ENCODE results near the gene LGALS7B. TPM values are rescaled to one million over a fixed set of nuclear protein-coding genes. Genes with fewer than 3 reads are reported as not detected.
"Not testable (repeated sequence)": the region's sequence is repeated elsewhere in the genome, so short reads cannot be mapped to it uniquely, and the experiment has no call there.

Gene LGALS7B
- total RNA-seq, 1 donor from 2014 or later: not detected

DNA sequence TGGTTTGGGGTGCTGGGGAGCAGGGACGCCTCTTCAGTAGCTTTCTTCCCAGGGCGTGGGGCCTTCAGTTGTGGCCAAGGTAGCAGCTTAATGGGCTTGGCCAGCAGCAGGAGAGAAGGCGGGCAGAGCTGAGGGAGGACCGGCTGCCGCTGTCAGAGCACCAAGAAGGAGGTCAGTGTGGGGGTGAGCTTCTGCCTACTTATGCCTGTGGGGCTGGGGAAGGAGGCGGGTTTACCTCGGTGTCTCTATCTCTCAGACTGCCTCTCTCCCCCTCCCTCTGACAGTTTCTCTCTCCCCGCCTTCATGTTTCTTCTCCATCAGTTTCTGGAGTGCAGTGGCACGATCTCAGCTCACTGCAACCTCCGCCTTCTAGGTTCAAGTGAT, 44.7 kb upstream of the LGALS7B start, which contains the start of gene CAPN12:
CAPN12 (minus strand) TSS at position 177 of the 384 bp plus-strand sequence. CDS start 309 bp downstream, outside the sequence.
- no peak for DNase-seq (ENCODE audit: low read depth)
- H3K27me3 ChIP-seq (ENCODE audit: insufficient read depth, low read length): no peaks in the 10 kb centered on the region
- Mint-ChIP-seq H3K9me3 (ENCODE audit: unreplicated experiment) (no peaks in the 10 kb centered on the region), H3K36me3 (ENCODE audit: low read depth, unreplicated experiment) (no peaks in the 10 kb centered on the region), H3K4me3 (ENCODE audit: unreplicated experiment) (no peak within 1 kb of the TSS), H3K4me1 (ENCODE audit: low read depth, unreplicated experiment) (no peaks in the 10 kb centered on the region), H3K27me3 (ENCODE audit: low read depth, unreplicated experiment) (no peaks in the 10 kb centered on the region), H3K27ac (ENCODE audit: unreplicated experiment) (no peak within 1 kb of the TSS)
- no peak within 1 kb of the TSS for H2AFZ ChIP-seq (ENCODE audit: low read depth, low read length)
- no peaks in the 10 kb centered on the region for H3K4me1 ChIP-seq (ENCODE audit: insufficient read depth, low read length)
- H3K79me2 ChIP-seq (ENCODE audit: insufficient read depth, low read length): no peaks in the 10 kb centered on the region
- no peaks in the 10 kb centered on the region for H4K20me1 ChIP-seq (ENCODE audit: insufficient read depth, low read length)
- H3K4me3 ChIP-seq (ENCODE audit: insufficient read depth, low read depth, low read length): no peak within 1 kb of the TSS
- H3K4me2 ChIP-seq (ENCODE audit: low read length): no peak within 1 kb of the TSS
- H3K27ac ChIP-seq (ENCODE audit: low read depth, low read length): no peak within 1 kb of the TSS
- H3K9me3 ChIP-seq (ENCODE audit: insufficient read depth, low read depth, low read length): no peaks in the 10 kb centered on the region
- no peak for FAIRE-seq
- no peak for TF ChIP-seq EZH2 (IDR thresholded peaks at IDR 0.05; ENCODE audit: insufficient read depth, low read length)
- TF ChIP-seq, protein P1, sequence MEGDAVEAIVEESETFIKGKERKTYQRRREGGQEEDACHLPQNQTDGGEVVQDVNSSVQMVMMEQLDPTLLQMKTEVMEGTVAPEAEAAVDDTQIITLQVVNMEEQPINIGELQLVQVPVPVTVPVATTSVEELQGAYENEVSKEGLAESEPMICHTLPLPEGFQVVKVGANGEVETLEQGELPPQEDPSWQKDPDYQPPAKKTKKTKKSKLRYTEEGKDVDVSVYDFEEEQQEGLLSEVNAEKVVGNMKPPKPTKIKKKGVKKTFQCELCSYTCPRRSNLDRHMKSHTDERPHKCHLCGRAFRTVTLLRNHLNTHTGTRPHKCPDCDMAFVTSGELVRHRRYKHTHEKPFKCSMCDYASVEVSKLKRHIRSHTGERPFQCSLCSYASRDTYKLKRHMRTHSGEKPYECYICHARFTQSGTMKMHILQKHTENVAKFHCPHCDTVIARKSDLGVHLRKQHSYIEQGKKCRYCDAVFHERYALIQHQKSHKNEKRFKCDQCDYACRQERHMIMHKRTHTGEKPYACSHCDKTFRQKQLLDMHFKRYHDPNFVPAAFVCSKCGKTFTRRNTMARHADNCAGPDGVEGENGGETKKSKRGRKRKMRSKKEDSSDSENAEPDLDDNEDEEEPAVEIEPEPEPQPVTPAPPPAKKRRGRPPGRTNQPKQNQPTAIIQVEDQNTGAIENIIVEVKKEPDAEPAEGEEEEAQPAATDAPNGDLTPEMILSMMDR (IDR thresholded peaks at IDR 0.05; ENCODE audit: insufficient read depth, low read depth, low read length): no peak
- H3K9ac ChIP-seq (ENCODE audit: low read length): no peak within 1 kb of the TSS
- no peaks in the 10 kb centered on the region for H3K36me3 ChIP-seq (ENCODE audit: insufficient read depth, low read length)

DNA sequence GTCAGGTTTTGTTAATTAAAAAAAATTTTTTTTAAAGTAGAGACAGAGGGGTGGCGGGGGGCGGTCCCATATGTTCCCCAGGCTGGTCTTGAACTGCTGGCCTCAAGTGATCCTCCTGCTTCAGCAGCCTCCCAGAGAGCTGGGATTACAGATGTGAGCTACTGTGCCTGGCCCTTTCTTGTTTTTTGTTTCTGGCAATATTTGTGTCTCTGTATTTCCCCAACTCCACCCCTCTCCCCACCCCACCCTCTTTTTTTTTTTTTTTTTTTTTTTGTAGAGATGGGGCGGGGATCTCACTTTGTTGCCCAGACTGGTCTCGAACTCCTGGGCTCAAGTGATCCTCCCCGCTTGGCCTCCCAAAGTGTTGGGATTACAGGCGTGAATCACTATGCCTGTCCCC, 44.1 kb upstream of the LGALS7B start:
- no peak overlapping the region for H3K4me3 Mint-ChIP-seq (ENCODE audit: unreplicated experiment)
- no peaks in the 10 kb centered on the region for H3K36me3 Mint-ChIP-seq (ENCODE audit: low read depth, unreplicated experiment)
- no peak overlapping the region for H3K4me3 ChIP-seq (ENCODE audit: insufficient read depth, low read depth, low read length)
- no peaks in the 10 kb centered on the region for H3K27me3 ChIP-seq (ENCODE audit: insufficient read depth, low read length)
- H3K27ac ChIP-seq (ENCODE audit: low read depth, low read length): no peak overlapping the region
- TF ChIP-seq, protein P1 (IDR thresholded peaks at IDR 0.05; ENCODE audit: insufficient read depth, low read depth, low read length): no peak
- TF ChIP-seq EZH2 (IDR thresholded peaks at IDR 0.05; ENCODE audit: insufficient read depth, low read length): no peak
- no peak overlapping the region for H3K9ac ChIP-seq (ENCODE audit: low read length)
- no peak overlapping the region for H2AFZ ChIP-seq (ENCODE audit: low read depth, low read length)
- H3K9me3 ChIP-seq (ENCODE audit: insufficient read depth, low read depth, low read length): no peaks in the 10 kb centered on the region
- H3K4me1 ChIP-seq (ENCODE audit: insufficient read depth, low read length): no peaks in the 10 kb centered on the region
- no peaks in the 10 kb centered on the region for H3K27me3 Mint-ChIP-seq (ENCODE audit: low read depth, unreplicated experiment)
- H3K4me1 Mint-ChIP-seq (ENCODE audit: low read depth, unreplicated experiment): no peaks in the 10 kb centered on the region
- FAIRE-seq (no peak), DNase-seq (ENCODE audit: low read depth) (no peak)
- H3K79me2 ChIP-seq (ENCODE audit: insufficient read depth, low read length): no peaks in the 10 kb centered on the region
- no peaks in the 10 kb centered on the region for H3K36me3 ChIP-seq (ENCODE audit: insufficient read depth, low read length)
- H3K9me3 Mint-ChIP-seq (ENCODE audit: unreplicated experiment): no peaks in the 10 kb centered on the region
- no peak overlapping the region for H3K4me2 ChIP-seq (ENCODE audit: low read length)
- no peaks in the 10 kb centered on the region for H4K20me1 ChIP-seq (ENCODE audit: insufficient read depth, low read length)
- H3K27ac Mint-ChIP-seq (ENCODE audit: unreplicated experiment): no peak overlapping the region

DNA sequence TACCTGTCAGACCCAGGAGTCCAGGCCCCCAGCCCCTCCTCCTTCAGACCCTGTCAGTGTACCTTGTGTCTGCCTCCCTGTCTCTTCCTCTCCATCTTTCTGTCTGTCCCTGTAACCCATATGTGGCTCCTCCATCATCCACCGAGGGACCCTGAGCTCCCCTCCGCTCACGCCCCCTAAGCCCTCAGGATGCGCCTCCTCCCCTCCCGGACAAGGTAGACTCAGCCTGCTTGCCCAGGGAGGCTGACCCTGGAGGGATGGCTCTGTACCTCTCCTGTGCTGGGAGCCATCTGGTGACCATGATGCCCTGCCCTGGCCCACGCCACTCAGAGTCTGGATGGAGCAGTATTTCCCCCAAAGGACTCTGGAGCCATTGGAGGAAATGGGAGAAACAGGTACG, 43.7 kb upstream of the LGALS7B start:
- H3K27ac ChIP-seq (ENCODE audit: low read depth, low read length): no peak overlapping the region
- Mint-ChIP-seq H3K27ac (ENCODE audit: unreplicated experiment) (no peak overlapping the region), H3K4me1 (ENCODE audit: low read depth, unreplicated experiment) (no peaks in the 10 kb centered on the region), H3K27me3 (ENCODE audit: low read depth, unreplicated experiment) (peaks cover 4% of the 10 kb centered on the region), H3K4me3 (ENCODE audit: unreplicated experiment) (no peak overlapping the region), H3K9me3 (ENCODE audit: unreplicated experiment) (no peaks in the 10 kb centered on the region), H3K36me3 (ENCODE audit: low read depth, unreplicated experiment) (no peaks in the 10 kb centered on the region)
- TF ChIP-seq, protein P1 (IDR thresholded peaks at IDR 0.05; ENCODE audit: insufficient read depth, low read depth, low read length): no peak
- TF ChIP-seq EZH2 (IDR thresholded peaks at IDR 0.05; ENCODE audit: insufficient read depth, low read length): no peak
- no peaks in the 10 kb centered on the region for H3K9me3 ChIP-seq (ENCODE audit: insufficient read depth, low read depth, low read length)
- DNase-seq (ENCODE audit: low read depth) (no peak), FAIRE-seq (no peak)
- no peak overlapping the region for H3K9ac ChIP-seq (ENCODE audit: low read length)
- no peak overlapping the region for H2AFZ ChIP-seq (ENCODE audit: low read depth, low read length)
- H3K4me2 ChIP-seq (ENCODE audit: low read length): no peak overlapping the region
- H3K4me1 ChIP-seq (ENCODE audit: insufficient read depth, low read length): no peaks in the 10 kb centered on the region
- no peaks in the 10 kb centered on the region for H3K36me3 ChIP-seq (ENCODE audit: insufficient read depth, low read length)
- no peaks in the 10 kb centered on the region for H4K20me1 ChIP-seq (ENCODE audit: insufficient read depth, low read length)
- no peaks in the 10 kb centered on the region for H3K79me2 ChIP-seq (ENCODE audit: insufficient read depth, low read length)
- no peak overlapping the region for H3K4me3 ChIP-seq (ENCODE audit: insufficient read depth, low read depth, low read length)
- no peaks in the 10 kb centered on the region for H3K27me3 ChIP-seq (ENCODE audit: insufficient read depth, low read length)

DNA sequence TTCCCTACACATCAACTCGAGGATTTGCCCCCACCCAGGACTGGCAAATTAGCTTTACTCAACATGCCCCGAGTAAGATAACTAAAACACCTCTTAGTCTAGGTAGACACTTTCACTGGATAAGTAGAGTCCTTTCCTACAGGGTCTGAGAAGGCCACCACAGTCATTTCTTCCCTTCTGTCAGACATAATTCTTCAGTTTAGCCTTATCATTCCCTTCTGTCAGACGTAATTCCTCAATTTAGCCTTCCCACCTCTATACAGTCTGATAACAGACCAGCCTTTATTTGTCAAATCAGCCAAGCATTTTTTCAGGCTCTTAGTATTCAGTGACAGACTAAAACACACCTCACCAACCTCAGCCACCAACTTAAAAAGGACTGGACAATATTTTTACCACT, 35.2 kb upstream of the LGALS7B start:
- not testable (repeated sequence) for H3K4me1 Mint-ChIP-seq (ENCODE audit: low read depth, unreplicated experiment); H3K9me3 Mint-ChIP-seq (ENCODE audit: unreplicated experiment); H3K27me3 ChIP-seq (ENCODE audit: insufficient read depth, low read length); H3K36me3 ChIP-seq (ENCODE audit: insufficient read depth, low read length); DNase-seq (ENCODE audit: low read depth); H2AFZ ChIP-seq (ENCODE audit: low read depth, low read length); H3K9ac ChIP-seq (ENCODE audit: low read length); H4K20me1 ChIP-seq (ENCODE audit: insufficient read depth, low read length); FAIRE-seq; H3K4me2 ChIP-seq (ENCODE audit: low read length); H3K4me1 ChIP-seq (ENCODE audit: insufficient read depth, low read length); H3K79me2 ChIP-seq (ENCODE audit: insufficient read depth, low read length); H3K36me3 Mint-ChIP-seq (ENCODE audit: low read depth, unreplicated experiment); H3K4me3 ChIP-seq (ENCODE audit: insufficient read depth, low read depth, low read length); H3K27ac Mint-ChIP-seq (ENCODE audit: unreplicated experiment); H3K4me3 Mint-ChIP-seq (ENCODE audit: unreplicated experiment); H3K27ac ChIP-seq (ENCODE audit: low read depth, low read length); H3K9me3 ChIP-seq (ENCODE audit: insufficient read depth, low read depth, low read length)
- H3K27me3 Mint-ChIP-seq (ENCODE audit: low read depth, unreplicated experiment): peaks cover 15% of the 10 kb centered on the region
